NCI-H460 (cell line): ENCODE data around the gene SUSD6. TPM values are rescaled to one million over a fixed set of nuclear protein-coding genes. Genes with fewer than 3 reads are reported as not detected.

ENCODE experiments used
- DNase-seq: peaks from one replicate; pipeline ENCODE4 v3.0.0-alpha.2; 2016; ENCODE audit warnings: low read depth; ENCODE audit errors: extremely low read depth
- total RNA-seq: library from RNA; depleted of rRNA; stranded (reverse); fragments of >200 nt; shearing (Covaris generic); gene quantifications from 2 replicates; pipeline ENCODE4 v1.2.3, GENCODE V29; 2014; rRNA removed

SUSD6 gene
- total RNA-seq, 1 experiment from 2014 or later = 4.9 TPM

- DNase-seq = no peak
Observed at GRCh38 chr14:69752773-69753172, 141.4 kb downstream of the SUSD6 start.

- no peak for DNase-seq
Observed at GRCh38 chr14:69753860-69754259, 142.5 kb downstream of the SUSD6 start.

- DNase-seq = no peak
Observed at GRCh38 chr14:69754487-69754886, 143.1 kb downstream of the SUSD6 start.

GRCh38 chr14:69755296-69755695, 143.9 kb downstream of the SUSD6 start:
- no peak for DNase-seq

GRCh38 chr14:69755784-69756183, 144.4 kb downstream of the SUSD6 start:
- no peak for DNase-seq

GRCh38 chr14:69756298-69756697, 144.9 kb downstream of the SUSD6 start:
- no peak for DNase-seq

- DNase-seq = no peak
Observed at GRCh38 chr14:69760810-69761209, 149.4 kb downstream of the SUSD6 start.

- DNase-seq = no peak
Observed at GRCh38 chr14:69763761-69764510, 152.5 kb downstream of the SUSD6 start.

Other genes with a start within 250 kb of the SUSD6 start
- gene ERH, start 213.3 kb upstream of the SUSD6 start, total RNA-seq = 137 and 169 TPM in 2 replicates
- 126 and 137 TPM in 2 replicates for gene SLC39A9, start 212.9 kb upstream of the SUSD6 start, total RNA-seq
- not detected in 2 replicates for gene PLEKHD1, start 126.9 kb upstream of the SUSD6 start, total RNA-seq
- gene CCDC177, start 36.7 kb upstream of the SUSD6 start, total RNA-seq = not detected in 2 replicates
- 118 and 166 TPM in 2 replicates for gene SRSF5, start 155.5 kb downstream of the SUSD6 start, total RNA-seq
- gene SLC10A1, start 185.6 kb downstream of the SUSD6 start, total RNA-seq = 0.17 TPM in 1 of 2 replicates, not detected in the other